ENCODE data around the gene NLRC5.

Gene NLRC5

DNA sequence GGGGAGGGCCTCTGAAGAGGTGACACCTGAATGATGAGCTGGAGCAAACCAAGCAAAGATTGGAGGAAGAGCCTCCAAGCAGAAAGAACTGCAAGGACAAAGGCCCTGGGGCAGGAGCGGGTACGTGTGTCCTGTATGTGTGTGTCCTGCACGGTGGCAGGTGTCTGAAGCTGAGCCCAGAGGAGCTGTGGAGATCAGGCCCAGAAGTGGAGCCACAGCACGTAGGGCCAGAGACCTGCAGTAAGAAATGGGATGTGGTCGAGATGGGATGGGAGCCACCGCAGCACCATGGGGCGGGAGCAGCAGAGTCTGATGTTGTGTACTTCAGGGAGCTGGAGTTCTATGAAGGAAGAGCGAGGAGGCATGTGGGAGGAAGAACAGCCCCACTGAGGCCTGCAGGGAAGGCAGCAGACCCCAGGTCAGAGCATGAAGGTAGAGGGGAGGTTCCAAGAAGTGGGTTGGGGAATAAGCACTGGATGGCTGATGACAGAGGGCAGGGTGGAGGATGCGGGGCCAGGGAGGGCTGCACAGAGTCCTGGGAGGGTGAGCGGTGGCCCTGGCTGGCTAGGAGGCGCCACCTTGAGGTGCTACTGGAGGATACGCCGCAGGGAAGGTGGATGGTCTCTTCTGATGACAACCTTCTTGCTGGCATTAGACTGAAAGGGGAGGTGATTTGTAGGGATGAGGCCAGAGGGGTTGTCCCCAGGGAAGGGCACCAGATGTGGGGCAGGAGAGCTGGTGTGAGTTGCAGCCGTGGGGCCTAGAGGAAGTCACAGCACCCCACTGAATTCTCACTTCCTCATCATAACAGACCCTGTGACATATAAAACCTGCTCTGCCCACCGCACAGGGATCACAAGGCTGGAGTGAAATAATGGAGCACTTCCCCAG is 38.2 kb upstream of the NLRC5 start:
- ATAC-seq (peak; percentile 93), DNase-seq (peak; percentile 74)
- Mint-ChIP-seq H3K9me3 (no peaks in the 10 kb centered on the region), H3K27me3 (no peaks in the 10 kb centered on the region), H3K27ac (peak overlapping the region; percentile 10), H3K4me3 (no peak overlapping the region), H3K4me1 (peaks cover 24% of the 10 kb centered on the region), H3K36me3 (ENCODE audit: low read depth) (peaks cover 6% of the 10 kb centered on the region)

- no peak for ATAC-seq
- H3K36me3 Mint-ChIP-seq (ENCODE audit: low read depth) = no peaks in the 10 kb centered on the region
- H3K4me3 Mint-ChIP-seq = no peak overlapping the region
- no peak overlapping the region for H3K27ac Mint-ChIP-seq
- peaks cover 17% of the 10 kb centered on the region for H3K4me1 Mint-ChIP-seq
- DNase-seq = no peak
- H3K27me3 Mint-ChIP-seq = no peaks in the 10 kb centered on the region
- H3K9me3 Mint-ChIP-seq = no peaks in the 10 kb centered on the region
Observed at GRCh38 chr16:56953006-56953405, 36.4 kb upstream of the NLRC5 start.

DNA sequence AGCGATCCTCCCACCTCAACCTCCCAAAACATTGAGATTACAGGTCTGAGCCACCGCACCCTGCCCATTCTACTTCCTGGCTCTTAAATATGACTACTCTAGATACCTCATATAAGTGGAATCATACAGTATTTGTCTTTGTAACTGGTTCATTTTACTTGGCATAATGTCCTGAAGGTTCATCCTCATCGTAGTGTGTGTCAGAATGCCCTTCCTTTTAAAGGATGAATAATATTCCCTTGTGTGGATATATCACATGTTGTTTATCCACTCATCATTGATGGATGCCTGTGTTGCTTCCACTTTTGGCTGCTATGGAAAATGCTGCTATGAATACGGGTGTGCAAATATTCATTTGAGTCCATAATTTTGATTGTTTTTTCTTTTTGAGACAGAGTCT is 33.3 kb upstream of the NLRC5 start:
- H3K36me3 Mint-ChIP-seq (ENCODE audit: low read depth) = no peaks in the 10 kb centered on the region
- H3K4me3 Mint-ChIP-seq = no peak overlapping the region
- no peaks in the 10 kb centered on the region for H3K9me3 Mint-ChIP-seq
- no peak for DNase-seq
- peaks cover 8% of the 10 kb centered on the region for H3K4me1 Mint-ChIP-seq
- no peaks in the 10 kb centered on the region for H3K27me3 Mint-ChIP-seq
- no peak for ATAC-seq
- H3K27ac Mint-ChIP-seq = no peak overlapping the region

DNA sequence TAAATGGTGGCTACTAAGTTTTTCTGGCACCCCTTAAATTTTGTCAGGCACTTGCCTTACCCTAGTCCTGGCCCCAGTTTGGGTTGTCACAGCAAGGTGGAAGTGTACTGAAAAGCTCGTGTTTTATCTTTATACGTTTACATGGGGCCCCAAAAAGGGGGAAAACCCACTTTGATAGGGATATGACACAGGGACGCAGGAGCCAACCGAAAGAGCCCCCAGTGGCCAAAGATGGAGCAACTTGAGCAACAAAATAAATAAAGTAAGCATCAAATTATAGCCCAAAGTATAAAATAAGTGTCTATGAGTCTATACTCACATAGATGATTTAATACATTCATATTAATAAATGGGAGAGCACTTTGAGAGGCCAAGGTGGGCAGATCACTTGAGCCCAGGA is 32.6 kb upstream of the NLRC5 start:
- no peaks in the 10 kb centered on the region for H3K36me3 Mint-ChIP-seq (ENCODE audit: low read depth)
- H3K27me3 Mint-ChIP-seq = no peaks in the 10 kb centered on the region
- ATAC-seq (no peak), DNase-seq (no peak)
- H3K9me3 Mint-ChIP-seq = no peaks in the 10 kb centered on the region
- peaks cover 1% of the 10 kb centered on the region for H3K4me1 Mint-ChIP-seq
- H3K27ac Mint-ChIP-seq = no peak overlapping the region
- H3K4me3 Mint-ChIP-seq = no peak overlapping the region

GRCh38 chr16:56960681-56961281 is 28.6 kb upstream of the NLRC5 start:
- no peaks in the 10 kb centered on the region for H3K9me3 Mint-ChIP-seq
- H3K36me3 Mint-ChIP-seq (ENCODE audit: low read depth) = no peaks in the 10 kb centered on the region
- DNase-seq = no peak
- H3K27ac Mint-ChIP-seq = no peak overlapping the region
- ATAC-seq = no peak
- no peaks in the 10 kb centered on the region for H3K27me3 Mint-ChIP-seq
- H3K4me3 Mint-ChIP-seq = no peak overlapping the region
- H3K4me1 Mint-ChIP-seq = peaks cover 16% of the 10 kb centered on the region

DNA sequence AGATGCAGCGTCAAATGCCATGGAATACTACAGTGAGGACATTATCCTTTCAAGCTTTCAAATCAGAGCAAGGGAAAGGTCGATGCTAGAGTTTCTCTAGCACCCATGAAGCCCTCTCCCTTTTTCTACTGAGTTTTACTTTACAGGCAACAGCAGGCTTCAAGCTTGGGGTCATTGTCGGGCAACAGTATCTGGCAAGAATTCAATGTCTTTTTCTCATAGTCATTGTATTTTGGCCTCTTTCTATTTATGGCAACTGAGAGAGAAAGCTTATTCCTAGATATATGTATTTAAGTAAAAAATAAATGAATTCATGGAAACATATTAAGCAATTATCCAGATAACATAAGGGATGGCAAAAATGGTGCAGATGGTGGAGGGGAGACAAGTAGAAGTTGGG is 28.0 kb upstream of the NLRC5 start:
- Mint-ChIP-seq H3K36me3 (ENCODE audit: low read depth) (no peaks in the 10 kb centered on the region), H3K4me1 (peaks cover 21% of the 10 kb centered on the region), H3K9me3 (no peaks in the 10 kb centered on the region), H3K27me3 (no peaks in the 10 kb centered on the region), H3K4me3 (no peak overlapping the region), H3K27ac (no peak overlapping the region)
- ATAC-seq = no peak
- no peak for DNase-seq

- ATAC-seq (no peak), DNase-seq (no peak)
- no peaks in the 10 kb centered on the region for H3K36me3 Mint-ChIP-seq (ENCODE audit: low read depth)
- H3K27me3 Mint-ChIP-seq = no peaks in the 10 kb centered on the region
- no peak within 1 kb of the TSS for H3K4me3 Mint-ChIP-seq
- H3K9me3 Mint-ChIP-seq = no peaks in the 10 kb centered on the region
- peaks cover 21% of the 10 kb centered on the region for H3K4me1 Mint-ChIP-seq
- no peak within 1 kb of the TSS for H3K27ac Mint-ChIP-seq
Observed at GRCh38 chr16:56961851-56962281, 27.5 kb upstream of the NLRC5 start, which contains the start of gene CETP. TSS of gene CETP (plus strand) at chr16:56961950. CDS start at chr16:56961980, 30 bp downstream.

DNA sequence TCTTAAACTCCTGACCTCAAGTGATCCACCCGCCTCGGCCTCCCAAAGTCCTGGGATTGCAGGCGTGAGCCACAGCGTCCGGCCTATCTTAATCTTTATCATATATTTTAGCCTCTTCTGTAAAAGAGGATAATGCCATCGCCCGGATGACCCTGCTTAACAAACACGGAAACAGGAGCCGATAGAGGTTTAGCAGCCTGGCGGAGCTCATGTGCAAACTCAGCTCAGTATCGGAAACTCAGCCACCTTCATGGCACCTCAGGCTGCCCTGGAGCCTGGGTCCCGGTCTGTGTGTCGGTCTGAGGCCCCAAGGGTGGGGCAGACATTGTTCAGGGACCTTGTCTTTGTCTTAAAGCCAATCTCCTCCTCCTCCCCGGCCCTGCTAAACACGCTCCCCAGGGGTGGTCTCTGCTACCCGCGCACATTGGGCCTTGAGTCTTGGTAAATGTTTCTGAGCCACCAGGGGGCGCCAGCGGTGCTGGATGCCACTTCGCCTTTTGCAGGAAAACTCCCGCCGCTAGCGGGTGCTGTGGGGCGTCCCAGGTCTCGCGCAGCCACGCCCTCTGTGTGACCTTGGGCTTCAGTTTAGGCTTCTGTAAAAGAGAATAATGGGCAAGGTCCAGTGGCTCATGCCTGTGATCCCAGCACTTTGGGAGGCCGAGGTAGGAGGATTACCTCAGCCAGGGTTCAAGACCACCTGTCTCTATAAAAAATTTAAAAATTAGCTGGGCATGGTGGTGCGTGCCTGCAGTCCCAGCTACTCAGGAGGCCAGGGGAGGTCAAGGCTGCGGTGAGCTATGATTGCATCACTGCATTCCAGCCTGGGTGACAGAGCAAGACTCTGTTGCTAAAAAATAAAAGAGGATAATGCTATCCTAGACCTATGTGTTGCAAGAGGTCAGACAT is 24.9 kb upstream of the NLRC5 start:
- Mint-ChIP-seq H3K4me3 (no peak overlapping the region), H3K4me1 (peaks cover 21% of the 10 kb centered on the region), H3K36me3 (ENCODE audit: low read depth) (no peaks in the 10 kb centered on the region), H3K9me3 (no peaks in the 10 kb centered on the region), H3K27ac (peak overlapping the region; percentile 86), H3K27me3 (no peaks in the 10 kb centered on the region)
- ATAC-seq (peak; percentile 87), DNase-seq (peak; percentile 99)

DNA sequence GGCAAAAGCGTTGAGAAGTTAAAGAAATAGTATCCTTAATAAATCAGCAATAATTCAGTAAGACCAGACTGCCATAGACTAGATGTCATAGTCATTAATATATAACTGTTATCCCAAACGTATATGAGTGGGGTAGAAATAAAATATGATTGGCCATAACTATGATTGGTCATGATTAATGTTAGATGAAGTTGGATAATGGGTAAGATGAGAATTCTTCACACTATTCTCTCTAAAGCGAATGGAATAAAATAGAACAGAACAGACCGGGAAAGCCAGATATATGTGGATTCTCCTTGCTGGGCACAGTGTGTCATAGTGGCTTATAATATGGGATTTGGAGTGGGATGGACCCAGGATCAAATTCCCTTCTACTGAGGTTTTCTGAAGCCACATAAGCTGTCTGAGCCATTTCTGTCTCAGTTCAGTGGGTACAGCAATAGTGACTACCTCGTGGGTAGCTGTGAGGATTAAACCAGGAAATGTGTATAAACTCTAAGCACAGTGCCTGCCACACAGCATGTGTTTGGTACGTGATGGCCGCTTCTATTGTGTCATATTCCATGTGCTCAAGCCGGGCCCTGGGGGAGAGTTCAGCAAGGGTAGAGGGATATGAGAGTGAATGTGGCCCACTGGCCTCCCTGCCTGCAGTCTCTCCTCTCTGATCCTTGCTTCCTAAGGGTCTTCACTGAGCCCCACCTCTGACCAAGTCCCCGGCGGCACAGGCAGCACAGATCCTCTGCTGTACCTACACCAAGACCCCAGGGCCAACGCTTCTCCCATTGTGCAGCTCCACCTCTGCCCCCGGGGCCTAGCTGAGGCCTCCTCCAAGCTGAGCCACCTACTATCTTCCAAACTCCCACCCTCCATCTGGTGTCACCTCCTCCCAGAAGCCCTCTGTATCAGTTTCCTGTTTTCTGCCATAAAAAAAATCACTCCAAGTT is 23.9 kb upstream of the NLRC5 start:
- Mint-ChIP-seq H3K36me3 (ENCODE audit: low read depth) (no peaks in the 10 kb centered on the region), H3K4me3 (peak overlapping the region; percentile 34), H3K9me3 (no peaks in the 10 kb centered on the region), H3K4me1 (peaks cover 21% of the 10 kb centered on the region), H3K27me3 (no peaks in the 10 kb centered on the region), H3K27ac (peak overlapping the region; percentile 86)
- ATAC-seq = no peak
- no peak for DNase-seq

GRCh38 chr16:56966093-56966475 is 23.3 kb upstream of the NLRC5 start:
- ATAC-seq = no peak
- no peak for DNase-seq
- no peaks in the 10 kb centered on the region for H3K27me3 Mint-ChIP-seq
- H3K9me3 Mint-ChIP-seq = no peaks in the 10 kb centered on the region
- H3K27ac Mint-ChIP-seq = peak overlapping the region; percentile 86
- H3K36me3 Mint-ChIP-seq (ENCODE audit: low read depth) = no peaks in the 10 kb centered on the region
- peaks cover 22% of the 10 kb centered on the region for H3K4me1 Mint-ChIP-seq
- no peak overlapping the region for H3K4me3 Mint-ChIP-seq

DNA sequence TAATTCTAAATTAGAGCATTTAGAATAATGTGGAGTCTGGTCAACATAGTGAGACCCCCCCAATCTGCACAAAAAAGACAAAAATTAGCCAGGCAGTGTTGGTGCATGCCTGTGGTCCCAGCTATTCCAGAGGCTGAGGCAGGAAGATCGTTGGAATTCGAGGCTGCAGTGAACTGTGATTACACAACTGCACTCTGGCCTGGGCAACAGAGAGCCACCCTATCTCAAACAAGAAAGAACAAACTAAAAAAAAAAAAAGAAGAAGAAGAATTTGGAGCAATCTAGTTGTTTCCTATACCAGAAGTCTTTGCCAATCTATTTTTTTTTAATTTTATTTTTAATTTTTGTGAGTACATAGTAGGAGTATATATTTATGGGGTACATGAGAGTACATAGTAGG is 21.6 kb upstream of the NLRC5 start:
- H3K4me3 Mint-ChIP-seq = no peak overlapping the region
- no peak overlapping the region for H3K27ac Mint-ChIP-seq
- no peaks in the 10 kb centered on the region for H3K27me3 Mint-ChIP-seq

GRCh38 chr16:56969769-56970168 is 19.6 kb upstream of the NLRC5 start:
- Mint-ChIP-seq H3K27me3 (no peaks in the 10 kb centered on the region), H3K4me3 (no peak overlapping the region), H3K4me1 (peaks cover 37% of the 10 kb centered on the region), H3K36me3 (ENCODE audit: low read depth) (no peaks in the 10 kb centered on the region), H3K27ac (no peak overlapping the region), H3K9me3 (no peaks in the 10 kb centered on the region)
- ATAC-seq = no peak
- DNase-seq = no peak

More for the DNA sequence above, 21.6 kb upstream of the NLRC5 start:
- no peaks in the 10 kb centered on the region for H3K36me3 Mint-ChIP-seq (ENCODE audit: low read depth)
- no peaks in the 10 kb centered on the region for H3K9me3 Mint-ChIP-seq
- peaks cover 27% of the 10 kb centered on the region for H3K4me1 Mint-ChIP-seq
- DNase-seq (no peak), ATAC-seq (no peak)

GRCh38 chr16:56970934-56971767 is 18.2 kb upstream of the NLRC5 start:
- peak overlapping the region; percentile 72 for H3K27ac Mint-ChIP-seq
- peaks cover 37% of the 10 kb centered on the region for H3K4me1 Mint-ChIP-seq

More at GRCh38 chr16:56970934-56971767, 18.2 kb upstream of the NLRC5 start:
- H3K27me3 Mint-ChIP-seq = no peaks in the 10 kb centered on the region
- no peaks in the 10 kb centered on the region for H3K36me3 Mint-ChIP-seq (ENCODE audit: low read depth)
- peak; percentile 29 for ATAC-seq
- no peaks in the 10 kb centered on the region for H3K9me3 Mint-ChIP-seq
- DNase-seq = no peak
- H3K4me3 Mint-ChIP-seq = no peak overlapping the region
